Rectal smooth muscle tissue (tissue), 1 donor: ENCODE results near the gene CD47.
A peak's percentile ranks its signal among the peaks of the same experiment; 100 is the strongest.

ENCODE experiments used
- H3K27ac ChIP-seq: one replicate; pipeline ENCODE4 v1.7.0; 2013; ENCODE audit warnings: low read depth, low read length, inconsistent platforms
- H3K27me3 ChIP-seq: one replicate; pipeline ENCODE4 v1.7.0; 2013; ENCODE audit warnings: low read length; ENCODE audit not compliant: control insufficient read depth, insufficient read depth
- H3K36me3 ChIP-seq: one replicate; pipeline ENCODE4 v1.7.0; 2013; ENCODE audit warnings: low read length; ENCODE audit not compliant: control insufficient read depth, insufficient read depth
- H3K4me1 ChIP-seq: one replicate; pipeline ENCODE4 v1.7.0; 2013; ENCODE audit warnings: low read length; ENCODE audit not compliant: control insufficient read depth, insufficient read depth
- H3K4me3 ChIP-seq: one replicate; pipeline ENCODE4 v1.7.0; 2013; ENCODE audit warnings: low read length
- H3K9ac ChIP-seq: one replicate; pipeline ENCODE4 v1.7.0; 2013; ENCODE audit warnings: low read length

The CD47 gene

DNA sequence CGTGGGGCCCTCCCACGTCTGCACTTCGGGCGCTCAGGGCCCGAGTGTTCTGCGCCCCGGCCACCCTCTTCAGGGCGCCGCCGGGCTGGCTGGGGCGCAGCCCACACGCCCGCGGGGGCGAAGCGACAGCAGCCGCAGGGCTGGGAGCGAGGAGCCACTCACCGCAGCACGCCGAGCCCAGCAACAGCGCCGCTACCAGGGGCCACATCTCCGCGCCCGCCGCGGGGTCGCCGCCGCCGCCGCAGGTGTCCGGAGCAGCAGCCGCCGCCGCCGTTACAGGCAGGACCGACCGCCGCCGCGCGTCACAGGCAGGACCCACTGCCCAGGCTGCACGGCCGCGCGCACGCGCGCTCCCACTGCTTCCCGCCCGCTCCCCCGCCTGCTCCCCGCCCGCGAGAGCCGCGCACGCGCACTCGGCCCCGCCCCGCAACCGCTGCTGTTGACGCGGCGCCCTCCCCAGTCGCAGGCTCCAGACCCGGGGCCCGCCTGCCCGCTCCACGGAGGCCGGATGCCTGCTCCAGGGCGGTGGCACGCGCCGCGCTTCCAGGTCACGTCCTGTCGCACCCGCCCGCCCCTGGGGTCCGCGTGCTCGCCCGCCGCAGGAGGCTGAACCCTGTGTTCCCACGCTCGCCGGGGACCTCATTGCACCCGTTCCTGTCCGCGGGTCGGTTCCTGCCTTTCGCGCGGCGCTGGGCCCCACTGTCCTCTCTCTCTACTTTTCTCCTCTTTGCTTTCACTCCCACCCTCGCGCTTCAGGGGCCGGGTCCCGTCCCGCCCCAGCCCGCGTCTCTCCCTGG is at the start of gene CD47:
TSS of gene CD47 (minus strand) at position 331 of the 797 bp plus-strand sequence. CDS start at position 208, 123 bp downstream.
- Histone ChIP-seq H3K27me3 (no peaks in the 10 kb centered on the region), H3K4me3 (peak within 1 kb of the TSS; percentile 83), H3K36me3 (no peaks in the 10 kb centered on the region), H3K27ac (peak within 1 kb of the TSS; percentile 66), H3K4me1 (no peaks in the 10 kb centered on the region), H3K9ac (peak within 1 kb of the TSS; percentile 69)

DNA sequence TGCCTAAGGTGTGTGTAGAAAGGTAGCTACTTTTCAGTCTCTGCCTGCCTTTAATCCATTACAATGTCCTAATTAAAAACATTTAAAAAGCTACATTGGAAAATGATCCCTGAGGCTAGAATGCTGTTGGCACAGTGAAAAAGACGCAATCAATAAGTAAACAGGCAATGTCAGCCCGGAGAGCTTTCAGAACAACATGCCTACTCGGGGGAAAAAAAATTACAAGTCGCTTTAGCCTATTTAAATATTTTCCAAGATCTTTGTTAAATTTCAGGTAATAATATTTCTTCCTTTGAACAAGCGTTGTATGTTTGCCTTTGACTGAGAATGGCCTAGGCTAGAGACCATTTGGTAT is 46.6 kb upstream of the CD47 start:
- Histone ChIP-seq H3K36me3 (no peaks in the 10 kb centered on the region), H3K9ac (no peak overlapping the region), H3K27ac (no peak overlapping the region), H3K27me3 (no peaks in the 10 kb centered on the region), H3K4me1 (no peaks in the 10 kb centered on the region), H3K4me3 (no peak overlapping the region)

DNA sequence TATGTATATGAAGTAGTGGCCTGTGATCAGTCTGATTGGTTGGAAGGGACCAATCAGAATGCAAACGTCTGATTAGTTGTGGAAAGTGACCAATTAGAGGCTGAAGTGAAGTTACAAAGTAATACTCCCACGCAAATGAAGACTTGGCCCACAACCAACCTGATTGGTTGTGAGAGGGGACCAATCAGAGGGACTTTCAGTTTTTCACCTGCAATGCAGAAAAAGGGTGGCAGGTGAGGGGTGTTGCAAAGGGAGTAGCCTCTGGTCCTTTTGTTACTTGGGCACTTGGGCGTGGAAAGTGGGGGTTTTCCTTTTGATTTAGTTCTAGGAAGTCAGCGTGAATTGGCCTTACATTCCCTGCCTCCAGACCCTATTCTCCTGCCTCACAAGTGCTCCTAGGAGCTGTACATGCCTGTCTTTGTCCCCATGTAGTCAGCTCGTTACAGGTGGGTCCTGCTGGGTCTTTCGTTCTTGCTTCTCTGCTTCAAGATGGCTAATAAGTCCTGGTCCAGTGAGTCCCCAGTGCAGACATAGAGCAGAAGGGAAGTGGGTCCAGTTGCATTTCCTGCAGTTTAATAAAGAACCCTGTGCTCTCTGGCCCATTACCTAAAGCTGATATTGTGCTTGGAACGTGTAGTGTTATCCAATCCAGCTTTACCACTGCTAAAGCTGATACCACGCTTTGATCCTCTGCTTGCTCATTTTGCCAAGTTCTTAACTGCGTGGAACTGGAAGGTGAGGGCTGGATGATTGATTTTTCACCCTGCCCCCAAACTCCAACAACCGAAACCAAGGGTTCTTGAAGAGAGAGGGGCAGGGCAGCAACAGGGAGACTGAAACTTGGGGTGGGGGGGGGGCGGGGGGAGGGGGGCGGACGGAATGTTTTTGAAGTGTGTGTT is 46.0 kb upstream of the CD47 start:
- Histone ChIP-seq H3K27ac (no peak overlapping the region), H3K27me3 (no peaks in the 10 kb centered on the region), H3K4me1 (no peaks in the 10 kb centered on the region), H3K4me3 (no peak overlapping the region), H3K9ac (no peak overlapping the region), H3K36me3 (no peaks in the 10 kb centered on the region)

DNA sequence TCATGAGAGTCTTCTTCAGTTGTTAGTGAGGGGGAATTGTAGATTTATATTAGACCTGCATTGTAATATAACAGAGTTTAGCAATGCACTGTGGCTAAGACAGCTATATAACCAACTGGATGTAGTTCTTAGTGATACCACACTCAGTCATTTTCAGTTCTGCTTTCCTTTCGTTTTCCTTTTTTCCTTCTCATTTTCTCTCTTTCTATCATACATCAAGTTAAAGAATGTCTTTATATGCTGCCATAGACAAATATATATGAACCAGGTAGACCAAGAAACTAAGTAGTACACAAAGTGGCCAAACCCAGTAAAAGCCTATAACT is 43.7 kb upstream of the CD47 start:
- no peak overlapping the region for H3K27ac ChIP-seq
- no peaks in the 10 kb centered on the region for H3K36me3 ChIP-seq
- H3K27me3 ChIP-seq = no peaks in the 10 kb centered on the region
- no peak overlapping the region for H3K9ac ChIP-seq
- H3K4me1 ChIP-seq = no peaks in the 10 kb centered on the region
- H3K4me3 ChIP-seq = no peak overlapping the region

DNA sequence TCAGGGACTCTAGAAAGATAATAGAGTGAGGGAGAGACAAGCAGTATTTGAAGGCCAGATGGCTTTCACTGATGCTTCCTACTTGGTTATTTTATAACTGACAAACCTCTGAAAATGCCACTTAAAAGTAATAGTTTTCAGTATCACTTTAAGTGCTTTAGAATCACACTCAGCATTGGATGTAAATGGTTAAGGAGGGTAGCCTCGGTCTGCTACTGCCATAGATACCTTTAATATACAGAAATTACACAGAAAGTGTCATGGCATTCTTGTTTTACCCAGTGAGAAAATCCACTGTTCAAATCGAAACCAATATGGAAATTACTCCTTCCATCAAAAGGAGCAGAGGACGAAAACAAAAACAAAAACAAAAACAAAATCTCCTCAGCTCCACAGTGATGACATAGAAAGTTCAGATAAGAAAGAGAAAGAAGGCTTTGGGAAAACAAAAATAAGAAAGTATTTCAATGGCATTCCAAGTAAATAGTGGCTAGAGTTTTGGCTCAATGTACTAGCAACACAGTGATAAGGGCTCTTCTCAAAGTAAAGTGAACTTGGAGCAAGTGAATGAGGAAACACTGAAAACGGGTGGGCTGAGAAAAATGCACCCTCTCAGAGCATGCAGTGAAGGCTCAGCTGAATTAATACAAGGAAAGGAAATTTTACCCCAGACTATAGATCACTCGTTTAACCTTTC is 43.2 kb upstream of the CD47 start:
- H3K4me1 ChIP-seq = no peaks in the 10 kb centered on the region
- H3K4me3 ChIP-seq = no peak overlapping the region
- no peak overlapping the region for H3K27ac ChIP-seq
- H3K9ac ChIP-seq = no peak overlapping the region
- H3K27me3 ChIP-seq = no peaks in the 10 kb centered on the region
- no peaks in the 10 kb centered on the region for H3K36me3 ChIP-seq

DNA sequence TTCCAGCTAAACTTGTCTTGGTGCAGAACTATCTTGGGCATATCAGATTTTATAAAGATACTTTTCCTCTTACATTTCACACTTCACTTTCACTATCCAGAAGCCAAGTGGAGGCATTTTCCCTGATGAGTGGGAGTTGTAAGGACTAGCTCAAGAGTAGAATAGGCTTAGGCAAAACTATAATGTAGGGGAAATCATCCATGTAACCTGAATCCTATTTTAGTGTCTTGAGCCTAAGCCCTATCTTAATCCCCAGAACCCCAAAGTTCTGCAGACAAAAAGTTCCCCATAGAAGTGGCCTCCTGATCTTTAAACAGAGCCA is 42.2 kb upstream of the CD47 start:
- H3K9ac ChIP-seq = no peak overlapping the region
- no peak overlapping the region for H3K27ac ChIP-seq
- H3K4me3 ChIP-seq = no peak overlapping the region
- H3K4me1 ChIP-seq = no peaks in the 10 kb centered on the region
- no peaks in the 10 kb centered on the region for H3K36me3 ChIP-seq
- no peaks in the 10 kb centered on the region for H3K27me3 ChIP-seq

DNA sequence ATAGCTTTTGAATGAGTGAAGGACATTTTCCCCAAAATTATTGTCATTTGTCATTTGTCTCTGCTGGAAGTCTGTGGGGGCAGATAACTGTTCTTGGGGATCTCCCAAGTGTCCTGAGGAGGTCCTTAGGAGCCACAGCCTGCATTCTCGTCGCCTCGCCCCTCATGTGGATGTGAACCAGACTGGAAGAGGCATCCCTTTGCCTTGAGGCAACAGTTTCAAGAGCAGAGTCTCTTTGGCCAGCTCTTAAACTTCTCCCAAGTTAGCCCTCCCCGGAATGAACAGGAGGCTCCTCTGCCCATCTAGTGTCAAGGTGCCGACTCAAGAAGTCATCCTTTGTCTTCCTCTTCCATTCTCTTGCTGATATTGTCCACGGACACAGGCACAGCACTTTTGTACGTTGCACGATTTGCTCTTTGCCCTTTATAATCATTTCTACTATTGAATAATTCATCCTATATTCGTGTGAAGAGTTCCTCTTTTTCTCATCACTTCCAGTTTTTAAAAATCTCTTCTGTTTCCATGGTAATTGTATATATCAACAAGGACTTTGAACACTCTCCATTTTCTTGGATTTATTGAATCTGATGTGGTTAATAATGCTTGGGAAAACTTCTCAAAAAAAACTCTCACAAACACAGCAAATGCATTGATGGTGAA is 40.8 kb upstream of the CD47 start:
- Histone ChIP-seq H3K4me3 (no peak overlapping the region), H3K36me3 (no peaks in the 10 kb centered on the region), H3K27me3 (no peaks in the 10 kb centered on the region), H3K27ac (no peak overlapping the region), H3K9ac (no peak overlapping the region), H3K4me1 (no peaks in the 10 kb centered on the region)

DNA sequence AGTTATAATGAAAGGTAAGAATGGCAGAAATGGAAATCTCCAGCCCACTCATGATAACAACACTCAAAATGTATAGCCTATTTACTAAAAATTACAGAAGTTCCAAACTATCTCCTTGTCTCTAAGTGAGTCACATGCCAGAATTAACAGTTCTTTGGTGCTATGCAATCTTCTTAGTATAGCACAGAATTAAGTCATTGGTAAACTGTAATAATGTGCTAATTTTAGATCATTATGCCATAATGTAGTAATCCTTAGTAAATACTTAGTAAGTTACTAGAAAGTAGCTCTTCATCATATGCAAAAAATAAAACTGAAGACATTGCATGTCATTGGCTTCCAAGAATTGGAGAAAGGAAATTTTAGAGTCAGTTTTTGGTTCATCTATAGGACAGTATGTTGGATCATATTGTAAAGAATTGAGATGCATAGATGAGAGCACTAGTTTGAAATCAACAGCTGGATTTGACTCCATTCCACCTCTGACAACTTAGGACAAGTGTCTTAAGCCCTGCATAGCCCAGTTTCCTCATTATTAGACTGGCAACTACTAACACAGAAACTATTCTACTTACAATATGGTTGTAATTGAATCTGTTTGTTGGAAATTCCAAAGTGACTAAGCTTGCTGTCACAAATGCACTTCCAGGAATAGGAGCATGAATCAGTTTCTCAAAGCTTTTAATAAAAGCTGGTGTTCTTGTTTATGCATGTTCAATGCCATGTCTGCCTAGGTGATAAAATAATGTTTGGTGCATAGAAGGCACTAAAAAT is 40.1 kb upstream of the CD47 start:
- H3K27ac ChIP-seq = no peak overlapping the region
- H3K27me3 ChIP-seq = no peaks in the 10 kb centered on the region
- H3K9ac ChIP-seq = no peak overlapping the region
- no peaks in the 10 kb centered on the region for H3K36me3 ChIP-seq
- H3K4me1 ChIP-seq = no peaks in the 10 kb centered on the region
- no peak overlapping the region for H3K4me3 ChIP-seq

DNA sequence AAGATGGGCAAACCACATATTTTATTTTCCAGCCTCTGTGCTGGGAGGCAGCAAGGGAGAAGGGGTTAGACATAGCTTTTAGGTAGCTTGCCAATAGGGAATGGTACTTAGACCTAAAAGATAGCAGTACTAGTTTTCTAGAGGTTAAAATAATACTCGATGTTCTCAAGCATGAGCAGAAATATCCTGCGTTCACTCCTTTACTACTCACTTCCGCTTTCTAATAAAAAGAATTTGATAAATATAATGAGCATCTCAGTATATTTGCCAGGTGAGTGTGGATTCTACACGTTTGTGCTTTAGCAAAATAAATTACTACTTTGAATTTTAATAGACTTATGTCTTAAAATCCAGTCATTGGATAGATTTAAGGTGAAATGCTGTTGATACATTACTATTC is 39.4 kb upstream of the CD47 start:
- no peaks in the 10 kb centered on the region for H3K36me3 ChIP-seq
- no peaks in the 10 kb centered on the region for H3K27me3 ChIP-seq
- no peak overlapping the region for H3K9ac ChIP-seq
- no peak overlapping the region for H3K27ac ChIP-seq
- H3K4me3 ChIP-seq = no peak overlapping the region
- H3K4me1 ChIP-seq = no peaks in the 10 kb centered on the region

DNA sequence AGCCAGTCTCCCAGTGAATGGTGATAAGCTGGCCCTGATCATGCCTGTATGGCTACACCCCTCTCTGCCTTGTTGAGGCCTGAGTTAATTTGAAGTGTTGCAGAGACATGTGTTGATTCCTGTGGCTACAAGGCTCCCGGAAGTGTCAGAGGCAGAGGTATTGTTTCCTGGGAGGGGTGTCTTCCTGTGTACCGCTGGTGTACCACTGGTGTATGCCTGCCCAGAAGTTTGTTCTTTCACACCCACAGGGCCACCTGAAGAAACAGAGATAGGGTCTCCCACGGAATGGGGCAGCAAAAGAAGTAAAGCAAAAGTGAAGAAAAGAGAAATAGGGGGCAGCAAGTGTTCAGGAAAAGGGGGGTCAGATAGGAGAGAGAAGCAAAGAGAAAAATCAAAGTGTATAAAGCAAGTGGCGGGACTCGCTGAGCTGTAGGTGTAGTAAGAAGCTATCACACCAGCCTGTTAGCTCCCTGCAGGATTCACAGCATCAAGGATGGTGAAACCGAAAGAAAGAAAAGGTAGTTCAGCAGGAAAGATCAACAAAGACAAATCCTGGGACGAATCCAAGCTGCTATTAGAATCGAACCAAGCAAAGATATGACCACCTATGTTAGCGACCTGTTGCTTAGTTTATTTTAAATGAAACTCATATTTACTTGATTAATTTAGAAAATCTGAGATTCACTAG is 36.6 kb upstream of the CD47 start:
- Histone ChIP-seq H3K4me3 (no peak overlapping the region), H3K9ac (no peak overlapping the region), H3K27ac (no peak overlapping the region), H3K36me3 (no peaks in the 10 kb centered on the region), H3K27me3 (no peaks in the 10 kb centered on the region), H3K4me1 (no peaks in the 10 kb centered on the region)

DNA sequence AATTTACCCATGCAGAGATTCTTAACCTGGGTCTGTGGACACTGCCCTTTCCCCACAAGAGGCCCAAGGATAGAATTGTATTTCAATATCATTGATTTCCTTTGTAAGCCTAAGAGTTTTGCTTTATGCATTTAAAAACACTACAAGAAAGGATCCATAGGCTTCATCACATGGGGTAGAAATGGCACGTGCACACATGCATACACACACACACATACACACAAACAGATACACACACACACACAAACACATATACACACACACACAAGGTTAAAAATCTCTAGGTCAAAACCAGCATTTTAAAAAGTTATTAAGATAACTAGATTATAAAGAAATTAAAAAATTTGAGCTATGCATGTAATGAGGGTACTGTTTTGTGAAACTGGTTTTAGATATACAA is 35.5 kb upstream of the CD47 start:
- no peaks in the 10 kb centered on the region for H3K4me1 ChIP-seq
- no peaks in the 10 kb centered on the region for H3K36me3 ChIP-seq
- no peak overlapping the region for H3K9ac ChIP-seq
- no peaks in the 10 kb centered on the region for H3K27me3 ChIP-seq
- H3K27ac ChIP-seq = no peak overlapping the region
- H3K4me3 ChIP-seq = peak overlapping the region; percentile 37
